Left cardiac atrium (tissue), 4 donors: Measurements from ENCODE around the gene CWC22. TPM values are rescaled to one million over a fixed set of nuclear protein-coding genes. Genes with fewer than 3 reads are reported as not detected.
A peak's percentile ranks its signal among the peaks of the same experiment; 100 is the strongest.
"Not testable (repeated sequence)": the region's sequence is repeated elsewhere in the genome, so short reads cannot be mapped to it uniquely, and the experiment has no call there.

ENCODE experiments used
- ATAC-seq, 2 donors: fragments of 200-7000 bp; cut with Tn5 transposase; one replicate each; pipeline ENCODE4 v1.9.1; 2020; ENCODE audit warnings: mild to moderate bottlenecking in 2 of 2, moderate library complexity in 2 of 2
- DNase-seq: peaks from one replicate; pipeline ENCODE4 v3.0.0-alpha.2; 2020
- intact Hi-C, 2 donors: fragments of 100-400 bp; cut with DNase I; formaldehyde crosslinking; loops; one replicate each; pipeline versions ENCODE4 v1.14.1 to v1.15.1; 2022 to 2023
- long read RNA-seq: library from polyadenylated mRNA; unstranded; transcript quantifications from one replicate; pipeline ENCODE4 v2.0.0, GENCODE V29; 2021
- total RNA-seq, 2 donors: library from RNA; stranded (reverse); fragmentation: NEBNext Ultra II Directional; extraction: Animal tissue kit (Norgen Biotek cat#: 25700); gene quantifications; one replicate each; pipeline ENCODE4 v1.2.1, GENCODE V29; 2021
- donor health status: DM: no; HTN: yes; CAD: no.
- donor health status: DM: no; HTN: yes; CAD: no; lungs with severe emphysema.
- donor health status: DM: yes; HTN: yes; CAD: no.
- donor health status: Dilated cardiomyopathy.

Gene CWC22
- total RNA-seq, result 10 to 100 TPM; 13.7 to 14.7 TPM
- long read RNA-seq, transcript CWC22-201 (20 exons, 2,392 nt), result major isoform, 10 of 12 reads
- long read RNA-seq, partial matches to known transcripts, result 1 of 12 reads
- long read RNA-seq, other reads (novel, unspliced or antisense), result 1 of 12 reads

DNA sequence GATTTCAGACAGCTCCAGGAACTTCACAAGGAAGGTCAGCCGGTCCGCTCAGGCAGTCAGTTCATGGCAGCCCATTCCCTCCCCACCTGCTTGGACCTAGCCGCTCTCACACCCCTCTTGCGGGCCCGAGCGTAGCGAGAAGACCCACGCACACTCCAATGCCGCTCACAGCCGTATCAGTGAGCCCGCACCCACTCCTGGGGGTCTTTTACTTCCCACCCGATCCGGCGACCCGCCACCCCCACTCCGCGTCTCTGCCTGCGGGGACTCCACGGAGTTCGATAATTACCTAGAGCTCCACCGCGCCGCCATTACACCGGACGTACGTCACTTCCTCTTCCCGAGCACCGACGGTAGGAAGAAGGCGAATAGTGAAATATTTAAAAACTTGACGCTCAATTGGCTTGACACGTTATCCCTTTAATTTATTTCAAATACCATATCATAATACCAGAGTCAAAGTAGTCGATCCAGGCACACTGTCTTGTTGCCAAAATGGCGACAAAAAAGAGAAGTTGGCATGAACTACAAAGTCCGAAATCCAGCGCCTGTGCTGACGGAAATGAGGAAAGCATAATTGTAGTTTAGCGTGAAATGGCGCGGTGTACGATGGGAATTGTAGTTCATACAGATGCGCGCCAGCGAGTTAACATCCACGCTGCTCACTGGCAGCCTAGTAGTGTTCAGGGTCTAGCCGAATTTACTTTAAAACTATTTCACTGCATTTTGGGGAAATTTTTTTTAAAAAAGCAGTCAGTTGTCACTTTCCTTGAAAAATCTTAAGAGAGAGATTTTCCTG lies at the start of gene CWC22:
CWC22 (minus strand) TSS at position 517 of the 799 bp plus-strand sequence. CDS start 13,956 bp downstream, outside the sequence.
- ATAC-seq, result peak; percentile 98 to 99
- DNase-seq, result peak; percentile 91
- intact Hi-C loops, result no loop called here

GRCh38 chr2:180056367-180057118 lies 49.4 kb upstream of the CWC22 start:
- ATAC-seq (no peak), DNase-seq (no peak)
- intact Hi-C loops, result no loop called here

GRCh38 chr2:180054576-180054975 lies 47.5 kb upstream of the CWC22 start:
- ATAC-seq, DNase-seq, intact Hi-C loops: not testable (repeated sequence)

DNA sequence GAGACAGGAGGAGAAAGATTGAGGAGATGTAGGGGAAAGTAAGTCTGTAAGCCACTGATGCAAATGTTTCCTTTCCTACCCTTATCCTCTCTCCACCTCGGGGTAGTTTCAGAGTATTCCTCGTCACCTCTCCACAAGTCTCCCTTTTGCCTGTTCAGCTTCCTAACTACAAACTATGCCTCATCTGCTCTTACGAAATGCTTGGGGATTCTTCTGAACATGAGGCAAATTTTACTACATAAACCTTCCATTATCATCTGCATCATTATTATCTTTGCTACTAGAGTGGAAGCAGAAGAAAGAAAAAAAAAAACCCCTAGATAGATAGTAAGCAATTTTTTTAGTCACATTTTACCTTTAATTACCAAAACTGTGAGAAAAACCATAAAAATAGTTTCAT lies 43.1 kb upstream of the CWC22 start:
- no peak for DNase-seq
- intact Hi-C loops, result no loop called here
- ATAC-seq, result no peak

GRCh38 chr2:180048251-180048650 lies 41.2 kb upstream of the CWC22 start:
- intact Hi-C loops, result no loop called here
- ATAC-seq (no peak), DNase-seq (no peak)

GRCh38 chr2:180046776-180047175 lies 39.7 kb upstream of the CWC22 start:
- DNase-seq (no peak), ATAC-seq (no peak)
- intact Hi-C loops, result no loop called here

DNA sequence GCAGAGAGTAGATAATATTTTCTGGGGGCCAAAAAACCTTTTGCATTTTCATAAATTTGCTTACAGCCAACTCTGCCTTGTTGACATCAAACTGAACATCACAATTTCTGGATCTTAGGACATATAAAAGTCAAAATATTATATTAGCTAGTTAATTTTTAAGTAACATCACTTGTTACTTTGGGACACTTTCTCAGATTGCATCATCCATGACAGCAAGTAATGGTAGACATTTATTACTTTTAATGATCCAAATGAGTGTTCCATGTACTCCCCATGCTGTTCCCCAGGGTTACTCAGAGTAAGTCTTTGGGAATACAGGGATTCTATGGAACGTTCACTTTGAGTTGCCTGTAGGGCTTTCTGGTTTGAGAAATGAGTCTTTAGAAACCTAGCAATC lies 39.1 kb upstream of the CWC22 start:
- DNase-seq (no peak), ATAC-seq (no peak)
- intact Hi-C loops, result no loop called here

DNA sequence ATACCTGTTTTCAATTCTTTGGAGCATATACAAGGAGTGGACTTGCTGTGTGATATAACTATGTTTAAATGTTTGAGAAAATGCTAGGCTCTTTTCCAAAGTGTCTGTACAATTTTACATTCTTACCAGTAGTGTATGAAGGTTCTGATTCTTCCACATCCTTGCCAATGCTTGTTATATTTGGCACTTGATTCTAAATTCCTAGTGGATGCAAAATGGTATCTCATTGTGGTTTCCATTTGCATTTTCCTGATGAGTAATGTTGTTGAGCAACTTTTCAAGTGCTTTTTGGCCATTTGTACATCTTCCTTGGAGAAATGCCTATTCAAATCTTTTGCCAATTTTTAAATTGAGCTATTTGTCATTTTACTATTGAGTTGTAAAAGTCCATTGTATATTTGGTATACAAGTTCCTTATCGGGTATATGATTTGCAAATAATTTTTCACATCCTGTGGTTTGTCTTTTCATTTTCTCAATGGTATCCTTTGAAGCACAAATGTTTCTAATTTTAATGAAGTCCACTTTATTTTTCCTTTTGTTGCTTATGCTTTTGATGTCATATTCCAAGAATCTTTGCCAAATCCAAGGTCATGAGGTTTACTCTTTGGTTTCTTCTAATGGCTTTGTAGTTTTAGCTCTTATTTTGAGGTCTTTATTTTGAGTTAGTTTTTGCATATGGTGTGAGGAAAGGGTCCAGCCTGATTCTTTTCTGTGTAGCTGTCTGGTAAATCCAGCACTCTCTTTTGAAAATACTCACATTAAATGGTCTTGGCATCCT lies 33.2 kb upstream of the CWC22 start:
- no peak for DNase-seq
- ATAC-seq, result peak in 1 of 2 donors; percentile 94
- intact Hi-C loops, result no loop called here

- DNase-seq (no peak), ATAC-seq (peak in 1 of 2 donors; percentile 45)
- intact Hi-C loops, result no loop called here
These were observed 31.9 kb upstream of the CWC22 start for GRCh38 chr2:180038997-180039396.

DNA sequence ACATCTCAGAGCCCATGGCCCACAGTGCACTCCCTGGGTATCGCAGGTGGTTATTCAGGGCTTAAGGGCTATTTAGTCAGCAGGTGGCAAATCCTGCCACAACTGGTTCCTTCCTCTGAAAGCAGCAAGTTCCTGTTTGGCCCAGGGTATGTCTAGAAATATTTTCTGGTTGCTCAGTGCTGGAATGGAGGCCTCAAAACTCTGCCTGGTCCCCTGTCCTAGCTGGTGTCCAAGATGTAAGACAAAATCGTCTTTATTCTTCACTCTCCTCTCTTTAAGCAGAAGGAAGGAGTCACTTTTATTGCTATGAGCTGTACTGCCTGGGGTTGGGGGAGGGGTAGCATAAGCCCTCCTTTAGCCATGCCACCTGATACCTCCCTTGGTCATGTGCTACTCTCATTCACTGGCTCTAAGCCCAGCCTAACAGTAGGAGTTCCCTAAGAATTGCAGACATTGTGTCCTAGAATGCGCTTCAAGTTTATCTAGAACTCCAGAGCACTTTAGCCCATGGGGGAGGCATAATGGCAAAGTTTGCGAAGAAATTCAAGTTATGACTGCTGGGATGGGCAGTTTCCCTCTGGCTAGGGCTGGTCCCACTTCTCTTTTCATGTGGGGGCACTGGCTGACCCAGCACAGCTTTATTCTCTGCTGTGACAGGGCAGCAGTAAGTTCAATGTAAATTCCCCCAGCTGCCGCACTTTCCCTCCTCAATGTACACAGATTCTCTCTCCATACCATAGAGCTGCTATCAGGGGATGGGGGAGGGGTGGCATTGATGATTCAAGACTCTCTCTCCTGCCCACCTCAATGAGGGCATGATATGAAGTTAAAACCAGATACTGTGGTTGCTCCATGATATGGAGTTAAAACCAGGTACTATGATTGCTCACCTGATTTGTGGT lies 27.1 kb upstream of the CWC22 start:
- intact Hi-C loops, result no loop called here
- peak; percentile 65 to 67 for ATAC-seq
- DNase-seq, result no peak

DNA sequence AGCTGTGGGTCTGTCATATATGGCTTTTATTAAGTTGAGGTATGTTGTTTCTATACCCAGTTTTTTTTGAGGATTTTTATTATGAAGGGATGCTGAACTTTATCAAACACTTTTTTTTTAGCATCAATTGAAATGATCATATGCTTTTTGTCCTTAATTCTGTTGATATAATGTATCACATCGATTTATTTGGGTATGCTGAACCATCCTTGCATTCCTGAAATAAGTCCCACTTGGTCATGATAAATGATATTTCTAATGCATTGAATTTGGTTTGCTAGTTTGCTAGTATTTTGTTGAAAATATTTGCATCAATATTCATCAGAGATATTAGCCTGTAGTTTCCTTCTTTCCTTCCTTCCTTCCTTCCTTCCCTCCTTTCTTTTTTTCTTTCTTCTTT lies 22.5 kb upstream of the CWC22 start:
- DNase-seq (no peak), ATAC-seq (no peak)
- intact Hi-C loops, result no loop called here

- intact Hi-C loops, result no loop called here
- DNase-seq, result no peak
- ATAC-seq, result no peak
These were observed 14.8 kb upstream of the CWC22 start for GRCh38 chr2:180021850-180022249.

DNA sequence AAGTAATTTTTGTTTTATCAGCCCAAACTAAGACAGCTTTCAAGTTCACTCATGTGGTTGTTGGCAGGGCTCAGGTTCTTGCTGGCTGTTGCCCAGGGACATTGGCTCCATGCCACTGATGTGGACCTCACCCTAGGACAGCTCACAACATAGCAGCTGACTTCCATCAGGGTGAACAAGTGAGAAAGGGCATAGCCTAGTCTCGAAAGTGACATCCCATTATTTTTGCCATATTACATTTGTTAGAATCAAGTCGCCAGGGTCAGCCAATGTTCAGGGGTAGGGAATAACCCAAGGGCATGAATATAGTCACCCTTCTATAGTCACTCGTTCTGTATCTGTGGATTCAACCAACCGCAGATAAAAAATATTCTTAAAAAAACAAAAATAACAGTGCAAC lies 10.7 kb upstream of the CWC22 start:
- intact Hi-C loops, result no loop called here
- ATAC-seq (peak in 1 of 2 donors; percentile 53), DNase-seq (peak; percentile 25)

DNA sequence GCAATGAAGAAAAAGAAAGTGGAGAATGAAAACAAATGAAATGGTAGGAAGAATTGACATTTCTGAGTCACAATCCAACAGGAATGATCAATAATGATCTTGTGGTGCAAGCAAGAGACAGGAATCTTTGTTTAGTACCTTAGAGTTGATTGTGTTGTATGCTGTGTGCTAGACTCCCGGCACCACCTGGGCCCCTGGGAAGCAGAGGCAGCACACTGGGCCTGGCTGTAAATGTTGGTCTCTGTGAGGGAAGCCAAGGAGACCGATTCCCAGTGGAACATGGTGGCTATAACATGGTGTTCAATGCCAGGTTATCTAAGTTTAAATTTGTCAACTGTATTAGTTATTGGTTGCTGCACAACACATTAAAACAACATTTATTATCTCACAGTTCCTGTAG lies 9.8 kb upstream of the CWC22 start:
- intact Hi-C loops, result no loop called here
- ATAC-seq (no peak), DNase-seq (no peak)

GRCh38 chr2:180015951-180016709 lies 9.0 kb upstream of the CWC22 start:
- intact Hi-C loops, result no loop called here
- ATAC-seq (no peak), DNase-seq (no peak)

GRCh38 chr2:180012523-180012922 lies 5.4 kb upstream of the CWC22 start:
- intact Hi-C loops, result no loop called here
- ATAC-seq (no peak), DNase-seq (no peak)

DNA sequence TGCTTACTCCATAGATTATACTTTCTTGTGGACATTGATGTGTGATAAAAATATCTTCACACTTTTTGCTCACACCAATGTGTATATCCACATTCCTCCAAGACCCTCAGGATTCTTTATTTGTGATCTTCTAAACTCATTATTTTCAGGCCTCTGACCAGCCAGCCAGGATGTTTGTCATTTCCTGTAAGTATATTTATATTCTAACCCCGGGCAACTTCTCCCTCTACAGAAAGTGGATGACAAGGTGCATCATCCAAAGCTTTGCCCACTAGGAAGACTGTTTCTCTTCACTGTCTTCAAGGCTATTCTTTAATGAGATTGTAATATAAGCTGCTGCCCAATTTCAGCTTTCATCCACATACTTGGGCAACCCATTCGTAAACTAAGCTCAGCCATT lies 3.6 kb upstream of the CWC22 start:
- intact Hi-C loops, result no loop called here
- DNase-seq (no peak), ATAC-seq (no peak)

DNA sequence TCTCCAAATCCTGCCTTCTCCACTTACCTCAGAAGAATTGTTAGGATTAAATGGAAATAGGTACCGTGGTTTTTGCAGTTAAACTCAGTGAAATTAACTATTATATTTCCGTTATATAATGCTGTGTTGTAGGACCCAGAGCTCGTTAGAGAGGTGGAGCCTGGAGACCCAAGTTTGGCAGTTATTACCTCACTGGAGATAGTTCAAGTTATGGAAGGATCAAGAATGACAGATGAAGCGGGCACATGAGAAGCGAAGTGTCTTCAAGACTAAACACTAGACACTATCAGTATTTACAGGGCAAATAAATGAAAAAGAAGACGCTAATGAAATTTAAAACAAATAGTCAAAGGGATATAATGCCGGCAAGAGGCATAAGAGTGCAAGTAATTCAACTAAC lies 866 bp downstream of the CWC22 start:
- DNase-seq (no peak), ATAC-seq (no peak)
- intact Hi-C loops, result no loop called here
